GM18508 (cell line): ENCODE measurements around the gene FTCD.
"Not testable (repeated sequence)": the region's sequence is repeated elsewhere in the genome, so short reads cannot be mapped to it uniquely, and the experiment has no call there.

Experiments used
- ATAC-seq: cut with Tn5 transposase; IDR thresholded peaks from one replicate; pipeline ENCODE4 v1.9.1; 2021; ENCODE audit warnings: moderate number of reproducible peaks; ENCODE audit not compliant: insufficient read depth, unreplicated experiment

The FTCD gene, protein sequence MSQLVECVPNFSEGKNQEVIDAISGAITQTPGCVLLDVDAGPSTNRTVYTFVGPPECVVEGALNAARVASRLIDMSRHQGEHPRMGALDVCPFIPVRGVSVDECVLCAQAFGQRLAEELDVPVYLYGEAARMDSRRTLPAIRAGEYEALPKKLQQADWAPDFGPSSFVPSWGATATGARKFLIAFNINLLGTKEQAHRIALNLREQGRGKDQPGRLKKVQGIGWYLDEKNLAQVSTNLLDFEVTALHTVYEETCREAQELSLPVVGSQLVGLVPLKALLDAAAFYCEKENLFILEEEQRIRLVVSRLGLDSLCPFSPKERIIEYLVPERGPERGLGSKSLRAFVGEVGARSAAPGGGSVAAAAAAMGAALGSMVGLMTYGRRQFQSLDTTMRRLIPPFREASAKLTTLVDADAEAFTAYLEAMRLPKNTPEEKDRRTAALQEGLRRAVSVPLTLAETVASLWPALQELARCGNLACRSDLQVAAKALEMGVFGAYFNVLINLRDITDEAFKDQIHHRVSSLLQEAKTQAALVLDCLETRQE

DNA sequence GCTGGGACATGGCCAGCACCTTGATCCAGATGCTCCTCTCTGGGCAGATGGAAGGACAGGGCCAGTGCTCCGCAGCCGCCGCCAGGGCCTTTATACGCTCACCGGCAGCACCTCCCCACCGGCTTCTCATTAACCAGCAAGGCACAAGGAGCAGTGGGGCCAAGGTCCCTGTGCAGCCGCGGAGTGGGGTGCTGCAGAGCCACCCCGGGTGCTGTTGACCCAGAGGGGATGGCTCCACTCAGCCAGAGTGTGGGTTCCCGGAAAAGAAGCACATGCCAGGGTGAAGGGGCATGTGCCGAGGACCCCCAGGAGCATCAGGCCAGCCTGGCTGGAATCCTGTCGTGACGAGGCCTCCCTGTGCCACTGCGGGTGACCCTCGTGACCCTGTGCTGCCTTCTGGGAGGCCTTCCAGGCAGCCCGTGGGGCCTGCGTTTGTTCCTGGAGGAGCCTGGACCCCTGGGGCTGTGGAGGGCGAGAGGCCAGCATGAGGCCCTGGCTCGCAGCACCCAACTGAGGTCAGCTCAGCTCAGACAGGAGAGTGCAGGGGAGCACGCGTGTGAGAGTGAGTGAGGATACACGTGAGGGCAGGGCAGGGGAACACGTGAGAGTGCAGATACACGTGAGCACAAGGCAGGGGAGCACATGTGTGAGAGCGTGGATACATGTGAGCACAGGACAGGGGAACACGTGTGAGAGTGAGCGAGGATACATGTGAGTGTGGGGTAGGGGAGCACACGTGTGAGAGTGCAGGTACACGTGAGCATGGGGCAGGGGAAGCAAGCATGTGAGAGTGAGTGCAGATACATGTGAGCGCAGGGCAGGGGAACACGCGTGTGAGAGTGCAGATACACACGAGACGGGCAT lies at the start of gene FTCD:
Gene FTCD (minus strand): TSS at position 66 of the 864 bp plus-strand sequence. CDS start 56 bp downstream, at position 10.
- no peak for ATAC-seq

DNA sequence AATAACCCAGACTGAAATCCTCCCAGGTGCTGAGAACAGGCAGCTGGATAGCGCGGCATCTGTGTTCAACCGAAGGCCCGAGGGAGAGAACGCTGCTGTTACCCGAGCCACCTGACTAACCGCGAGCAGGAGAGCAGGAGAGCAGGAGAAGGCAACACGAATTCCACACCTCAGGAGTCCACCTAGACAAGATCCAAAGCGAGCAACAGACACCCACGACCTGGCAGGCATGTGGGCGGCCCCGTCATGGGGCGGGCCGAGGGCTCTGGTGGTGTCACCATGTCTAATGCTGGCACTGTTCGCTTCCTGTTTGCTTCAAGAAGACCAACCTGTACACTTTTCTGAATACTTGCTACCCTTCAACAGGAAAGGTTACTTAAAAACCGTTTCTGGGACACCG lies 49.8 kb upstream of the FTCD start:
- ATAC-seq: no peak

DNA sequence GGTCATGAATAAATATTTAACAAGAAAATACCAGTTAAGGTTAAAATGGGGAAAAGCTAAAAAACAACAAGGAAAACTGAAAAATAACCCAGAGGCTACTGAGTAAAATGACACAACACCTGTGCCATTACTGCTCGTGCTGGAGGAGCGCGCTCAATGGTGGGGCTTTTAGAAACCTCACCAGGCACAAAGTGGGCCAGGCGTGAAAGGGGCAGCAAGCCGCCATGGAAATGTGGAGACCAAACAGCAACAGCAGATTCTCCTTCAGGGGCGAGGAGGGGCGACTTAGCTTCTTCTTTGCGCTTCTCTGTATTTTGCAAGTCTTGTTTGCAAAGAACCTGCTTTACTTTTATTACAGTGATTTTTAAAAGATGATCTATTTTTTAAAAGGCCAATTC lies 47.8 kb upstream of the FTCD start:
- no peak for ATAC-seq

DNA sequence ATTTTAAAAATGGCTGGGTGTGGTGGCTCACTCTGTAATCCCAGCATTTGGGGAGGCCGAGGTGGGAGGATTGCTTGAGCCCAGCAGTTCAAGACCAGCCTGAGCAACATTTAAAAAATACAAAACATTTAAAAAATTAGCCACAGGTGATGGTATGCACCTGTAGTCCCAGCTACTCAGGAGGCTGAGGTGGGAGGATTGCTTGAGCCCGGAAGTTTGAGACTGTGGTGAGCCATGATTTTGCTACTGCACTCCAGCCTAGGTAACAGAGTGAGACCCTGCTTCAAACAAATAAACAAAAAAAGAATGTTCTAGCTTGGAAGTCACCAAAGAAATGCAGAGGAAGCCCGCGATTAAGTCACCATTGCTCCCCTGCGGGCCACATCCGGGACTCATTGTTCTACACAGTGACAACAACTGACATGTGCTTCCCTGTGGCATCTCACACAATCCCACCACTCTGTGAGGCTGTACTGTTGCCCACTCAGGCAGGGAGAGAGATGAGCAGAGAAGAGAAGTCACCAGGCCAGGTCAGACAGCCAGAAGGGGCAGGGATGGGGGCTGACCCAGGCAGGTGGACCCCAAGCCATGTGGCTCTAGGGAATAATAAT lies 47.3 kb upstream of the FTCD start:
- no peak for ATAC-seq

DNA sequence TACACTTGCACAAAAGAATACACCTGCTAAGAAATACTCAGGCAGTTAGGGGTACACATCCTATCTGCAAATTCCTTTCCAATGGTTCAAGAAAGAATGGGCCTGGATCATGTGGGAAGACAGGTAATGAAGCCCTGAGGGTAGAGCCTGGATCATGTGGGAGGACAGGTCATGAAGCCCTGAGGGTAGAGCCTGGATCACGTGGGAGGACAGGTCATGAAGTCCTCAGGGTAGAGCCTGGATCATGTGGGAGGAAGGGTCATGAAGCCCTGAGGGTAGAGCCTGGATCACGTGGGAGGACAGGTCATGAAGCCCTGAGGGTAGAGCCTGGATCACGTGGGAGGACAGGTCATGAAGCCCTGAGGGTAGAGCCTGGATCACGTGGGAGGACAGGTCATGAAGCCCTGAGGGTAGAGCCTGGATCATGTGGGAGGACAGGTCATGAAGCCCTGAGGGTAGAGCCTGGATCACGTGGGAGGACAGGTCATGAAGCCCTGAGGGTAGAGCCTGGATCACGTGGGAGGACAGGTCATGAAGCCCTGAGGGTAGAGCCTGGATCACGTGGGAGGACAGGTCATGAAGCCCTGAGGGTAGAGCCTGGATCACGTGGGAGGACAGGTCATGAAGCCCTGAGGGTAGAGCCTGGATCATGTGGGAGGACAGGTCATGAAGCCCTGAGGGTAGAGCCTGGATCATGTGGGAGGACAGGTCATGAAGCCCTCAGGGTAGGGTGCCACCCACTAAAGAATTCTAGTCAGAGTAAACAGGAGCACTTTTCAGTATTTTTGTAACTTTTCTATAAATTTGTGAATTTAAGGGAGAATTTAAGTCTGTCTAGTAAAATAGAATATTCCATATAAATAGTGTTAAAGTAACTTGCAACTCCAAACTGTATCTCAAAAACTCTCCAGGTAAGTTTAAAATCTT lies 45.8 kb upstream of the FTCD start:
- not testable (repeated sequence) for ATAC-seq

DNA sequence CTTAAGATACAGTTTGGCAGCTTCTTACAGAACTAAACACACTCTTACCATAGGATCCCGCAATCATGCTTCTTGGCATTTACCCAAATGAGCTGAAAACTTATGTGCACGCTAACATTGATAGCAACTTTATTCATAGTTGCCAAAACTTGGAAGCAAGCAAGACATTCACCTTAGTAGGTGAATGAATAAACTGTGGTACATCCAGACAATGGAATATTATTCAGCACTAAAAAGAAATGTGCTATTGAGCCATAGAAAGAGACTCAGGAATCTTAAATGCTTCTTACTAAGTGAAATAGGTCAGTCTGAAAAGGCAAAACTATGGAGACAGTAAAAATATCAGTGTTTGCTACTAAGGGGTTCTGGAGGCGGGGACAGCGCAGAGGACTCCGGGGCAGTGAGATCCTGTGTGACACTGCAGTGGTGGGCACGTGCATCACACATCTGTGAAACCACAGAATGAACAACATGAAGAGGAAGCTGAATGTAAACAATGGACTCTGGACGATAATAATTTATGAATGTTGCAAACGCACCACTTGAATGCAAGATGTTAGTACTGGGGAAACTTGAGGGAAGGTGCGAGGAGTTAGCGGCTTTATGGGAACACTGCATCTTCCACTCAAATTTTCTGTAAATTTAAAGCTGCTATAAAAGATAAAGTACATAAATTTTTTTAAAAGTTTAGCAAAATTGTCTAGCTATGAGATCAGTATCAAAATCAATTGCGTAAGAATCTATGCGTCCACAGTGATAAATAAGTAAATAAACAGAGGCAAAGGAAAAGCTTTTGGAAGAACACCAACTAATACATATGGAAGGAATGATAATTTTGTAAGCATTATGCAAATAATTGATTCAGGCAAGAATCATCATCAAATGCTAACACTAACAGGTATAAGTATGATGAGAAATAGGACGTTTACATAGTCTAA lies 44.3 kb upstream of the FTCD start:
- no peak for ATAC-seq

DNA sequence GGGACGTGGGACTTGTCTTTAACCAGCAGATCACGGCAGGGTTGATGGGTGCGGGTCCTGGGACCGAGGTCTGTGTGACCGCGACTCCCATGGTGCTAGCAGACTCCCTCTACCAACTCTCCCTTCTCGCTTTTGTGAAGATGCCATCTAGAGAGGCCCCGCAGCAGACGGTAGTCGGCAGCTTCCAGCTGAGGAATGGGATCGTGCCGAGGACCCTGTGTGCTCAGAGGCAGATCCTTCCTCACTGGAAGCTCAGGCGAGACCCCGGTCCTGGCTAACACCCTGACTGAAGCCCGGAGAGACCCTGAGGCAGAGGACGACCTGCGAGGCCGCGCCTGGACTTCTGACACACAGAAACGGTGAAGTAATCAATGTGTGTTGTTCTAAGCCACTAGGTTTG lies 41.4 kb upstream of the FTCD start:
- no peak for ATAC-seq

DNA sequence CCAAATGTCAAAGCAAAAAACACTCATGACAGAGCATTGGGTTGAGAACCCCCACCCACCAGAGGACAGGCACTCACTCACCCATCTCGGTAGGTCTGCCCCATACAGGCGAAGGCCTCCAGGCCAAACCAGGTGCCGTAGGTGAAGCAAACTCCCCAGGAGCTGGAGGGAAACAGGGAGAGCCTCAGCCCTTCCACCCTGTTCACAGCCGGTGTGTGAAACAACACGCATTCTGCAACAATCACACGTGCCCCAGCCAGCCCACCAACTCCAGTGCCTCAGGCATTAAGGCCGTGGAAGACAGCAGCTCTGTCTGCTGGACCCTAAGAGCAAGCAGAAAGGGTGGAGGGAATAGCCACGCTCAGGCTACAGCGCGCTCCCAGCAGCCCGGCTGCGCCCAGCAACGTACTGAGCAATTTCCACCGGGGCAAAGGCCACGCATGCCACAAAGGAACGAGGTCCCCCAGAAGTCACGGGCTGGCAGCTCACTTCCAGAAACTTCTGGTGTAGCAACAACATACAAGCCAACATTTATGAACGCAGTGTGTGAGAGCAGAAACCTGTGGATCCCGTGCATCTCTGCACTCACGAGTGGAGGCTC lies 40.3 kb upstream of the FTCD start:
- no peak for ATAC-seq

DNA sequence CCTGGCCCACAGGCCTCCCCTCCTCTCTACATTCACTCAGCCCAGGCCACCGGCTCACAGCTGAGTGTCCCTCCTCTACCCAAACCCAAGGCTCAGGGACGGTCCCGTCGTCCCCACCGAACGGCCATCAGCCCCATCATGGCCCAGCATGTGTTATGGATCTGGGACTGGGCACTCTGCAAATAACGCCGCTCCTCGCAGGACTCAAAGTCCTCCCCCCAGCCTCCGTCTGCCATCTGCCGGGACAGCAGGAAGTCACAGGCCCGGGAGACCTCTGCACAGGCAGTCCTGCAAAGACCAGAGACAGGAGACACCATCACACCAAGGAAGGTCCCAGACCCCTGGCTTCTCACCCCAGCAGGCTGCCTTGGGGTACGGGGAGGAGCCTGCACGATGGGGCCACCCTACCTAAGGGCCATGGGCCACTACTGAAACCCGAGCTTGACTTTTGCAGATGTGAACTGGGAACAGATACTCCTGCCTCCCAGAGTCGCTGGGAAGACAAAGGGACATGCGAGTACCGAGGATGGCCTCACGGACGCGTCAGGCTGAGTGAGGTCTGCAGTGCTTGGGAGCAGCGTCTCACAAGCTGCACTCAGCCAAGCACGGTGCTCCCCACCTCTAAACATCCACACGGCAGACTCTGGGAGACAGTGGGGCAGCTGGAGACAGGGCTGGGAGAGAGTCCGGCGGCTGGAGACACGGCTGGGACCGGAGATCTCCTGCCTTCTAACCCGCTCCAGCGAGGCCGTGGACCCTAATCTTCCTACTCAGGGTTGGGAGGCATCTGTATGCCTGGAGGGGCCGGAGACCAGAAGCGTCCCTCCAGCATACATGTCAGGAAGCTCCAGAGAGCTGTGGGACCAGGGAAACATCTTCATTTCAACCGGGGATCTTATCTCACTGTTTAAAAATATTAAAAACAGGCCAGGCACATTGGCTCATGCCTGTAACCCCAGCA lies 39.3 kb upstream of the FTCD start:
- no peak for ATAC-seq

DNA sequence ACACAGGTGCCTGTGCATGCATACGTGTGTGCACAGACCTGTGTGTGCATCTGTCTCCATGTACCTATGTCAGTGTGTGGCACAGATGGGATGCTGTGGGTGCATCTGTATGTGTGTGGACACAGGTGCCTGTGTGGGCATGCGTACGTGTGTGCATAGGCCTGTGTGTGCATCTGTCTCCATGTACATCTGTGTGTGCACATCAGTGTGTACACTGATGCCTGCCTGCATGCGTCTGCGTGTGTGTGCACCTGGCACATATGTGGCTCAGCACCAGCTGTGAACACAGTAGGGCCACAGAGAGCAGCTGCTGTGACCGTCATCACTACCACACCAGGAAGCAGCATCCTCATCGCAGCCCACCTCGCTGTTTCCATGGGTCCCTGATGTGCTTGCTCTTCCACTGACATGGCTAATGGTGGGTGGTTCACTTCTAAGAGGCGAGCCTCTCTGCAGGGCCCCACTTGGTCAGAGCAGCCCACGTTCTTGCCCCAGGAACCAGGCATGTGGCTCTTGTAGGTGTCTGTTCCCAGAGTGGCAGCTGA lies 38.5 kb upstream of the FTCD start:
- no peak for ATAC-seq

DNA sequence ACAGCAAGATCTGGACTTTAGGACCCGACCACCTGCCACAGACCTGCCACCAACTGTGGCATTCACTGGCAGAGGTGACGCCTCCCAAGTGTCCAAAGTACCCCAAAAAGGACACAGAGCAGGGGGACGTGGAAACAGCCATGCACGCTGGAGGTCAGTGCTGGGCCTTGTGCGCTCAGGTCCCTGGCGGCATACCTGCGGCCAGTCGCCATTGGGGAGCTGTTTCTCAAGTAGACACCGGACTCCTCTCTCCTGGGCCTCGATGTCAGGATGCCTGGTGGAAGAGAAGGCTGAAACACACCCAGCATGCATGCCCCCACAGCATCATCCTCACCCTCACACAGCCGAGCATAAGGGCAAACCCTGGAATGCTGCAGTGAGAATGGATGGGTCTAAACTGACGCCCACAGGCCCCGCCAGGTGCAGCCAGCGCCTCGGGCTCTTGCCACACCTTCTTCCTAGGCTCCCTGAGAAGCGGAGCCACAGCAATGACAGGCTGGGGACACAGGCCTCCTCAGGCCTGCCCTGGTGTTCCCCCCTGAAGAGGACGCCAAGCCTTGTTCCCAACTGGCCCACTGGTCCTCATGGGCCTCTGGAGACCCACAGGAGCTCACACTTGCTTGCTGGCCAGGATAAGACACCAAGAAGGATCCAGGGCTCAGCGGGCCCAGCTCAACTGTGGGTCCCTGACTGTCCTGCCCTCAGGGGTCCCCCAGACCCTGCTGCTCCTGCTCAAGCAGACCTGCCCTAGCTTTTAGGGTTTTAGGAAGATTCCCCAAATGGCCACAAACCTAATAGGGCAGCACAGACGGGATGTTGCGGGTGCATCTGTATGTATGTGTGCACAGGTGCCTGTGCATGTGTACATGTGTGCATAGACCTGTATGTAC lies 36.6 kb upstream of the FTCD start:
- ATAC-seq: no peak

DNA sequence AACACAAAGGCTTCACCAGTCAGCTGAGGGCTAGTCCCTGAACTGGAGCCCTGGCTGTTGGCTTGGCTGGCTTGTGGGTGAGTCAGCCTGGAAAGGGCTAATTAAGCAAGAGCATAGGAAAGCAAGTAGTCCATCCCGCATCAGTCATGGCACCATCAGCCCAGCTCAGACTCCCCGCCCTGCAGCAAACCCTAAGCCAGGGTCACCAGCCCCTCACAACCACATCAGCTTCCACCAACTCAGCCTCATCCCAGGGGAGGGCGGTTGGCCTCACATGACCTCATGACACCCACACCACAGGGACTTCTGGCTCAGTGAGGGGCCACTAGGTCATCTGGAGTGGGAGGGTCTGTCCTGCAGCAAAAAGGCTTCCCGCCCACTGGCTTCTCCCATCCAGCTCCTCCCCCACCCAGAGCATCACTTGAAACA lies 35.9 kb upstream of the FTCD start:
- no peak for ATAC-seq

DNA sequence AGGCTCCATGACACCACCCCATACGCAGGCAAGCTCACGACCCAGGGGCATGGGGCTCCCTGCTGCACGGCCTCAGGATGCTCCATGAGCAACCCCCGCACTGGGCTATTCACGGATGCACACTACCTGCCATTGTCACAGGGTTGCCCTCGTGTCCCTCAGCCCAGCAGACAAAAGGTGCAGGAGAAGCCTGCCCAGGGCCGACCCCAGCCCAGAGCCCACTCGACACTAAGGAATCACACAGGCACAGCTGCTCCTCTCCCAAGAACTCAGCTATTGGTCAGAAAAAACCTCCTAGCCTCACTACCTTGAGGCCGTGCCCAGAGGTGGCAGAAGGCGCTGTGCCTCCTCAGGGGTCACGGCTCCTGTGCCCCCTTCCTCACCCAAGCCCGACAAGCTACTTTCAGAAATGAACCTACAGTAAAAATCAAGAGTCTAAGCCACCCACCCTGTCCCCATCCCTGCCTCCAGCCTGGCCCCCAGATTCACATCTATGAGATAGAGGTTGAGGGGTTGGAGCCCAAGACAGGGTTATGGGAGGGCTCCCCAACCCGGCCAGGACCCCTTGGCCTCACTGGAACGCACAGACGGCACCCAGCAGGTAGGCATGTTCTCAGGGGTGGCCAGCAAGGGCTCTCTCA lies 35.2 kb upstream of the FTCD start:
- ATAC-seq: no peak

DNA sequence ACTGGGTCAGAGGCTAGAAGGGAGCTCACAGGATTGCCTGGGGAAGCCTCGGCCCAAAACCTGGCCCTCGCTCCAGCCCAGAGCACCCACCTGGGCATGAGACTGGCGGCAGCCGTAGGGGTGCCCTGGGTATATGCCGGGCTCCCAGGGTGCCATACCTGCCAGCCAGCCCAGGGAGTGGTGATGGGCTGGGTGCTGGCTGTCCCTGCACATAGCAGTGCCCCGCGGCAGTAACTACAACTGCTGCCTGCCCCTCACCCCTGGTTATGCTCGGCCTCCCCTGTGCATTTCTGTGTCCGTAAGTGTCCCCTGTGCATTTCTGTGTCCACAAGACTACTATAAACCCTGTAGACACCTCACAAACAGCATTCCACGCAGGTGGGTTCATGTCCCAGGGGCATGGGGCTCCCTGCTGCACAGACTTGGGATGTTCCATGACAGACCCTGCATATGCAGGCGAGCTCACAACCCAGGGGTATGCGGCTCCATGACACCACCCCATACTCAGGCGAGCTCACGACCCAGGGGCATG lies 34.6 kb upstream of the FTCD start:
- no peak for ATAC-seq
